ENCODE measurements around the gene HNRNPF.

Gene HNRNPF

GRCh38 chr10:43376828-43377423, 32.1 kb downstream of the HNRNPF start:
- no peak for DNase-seq (ENCODE audit: low spot score)

DNA sequence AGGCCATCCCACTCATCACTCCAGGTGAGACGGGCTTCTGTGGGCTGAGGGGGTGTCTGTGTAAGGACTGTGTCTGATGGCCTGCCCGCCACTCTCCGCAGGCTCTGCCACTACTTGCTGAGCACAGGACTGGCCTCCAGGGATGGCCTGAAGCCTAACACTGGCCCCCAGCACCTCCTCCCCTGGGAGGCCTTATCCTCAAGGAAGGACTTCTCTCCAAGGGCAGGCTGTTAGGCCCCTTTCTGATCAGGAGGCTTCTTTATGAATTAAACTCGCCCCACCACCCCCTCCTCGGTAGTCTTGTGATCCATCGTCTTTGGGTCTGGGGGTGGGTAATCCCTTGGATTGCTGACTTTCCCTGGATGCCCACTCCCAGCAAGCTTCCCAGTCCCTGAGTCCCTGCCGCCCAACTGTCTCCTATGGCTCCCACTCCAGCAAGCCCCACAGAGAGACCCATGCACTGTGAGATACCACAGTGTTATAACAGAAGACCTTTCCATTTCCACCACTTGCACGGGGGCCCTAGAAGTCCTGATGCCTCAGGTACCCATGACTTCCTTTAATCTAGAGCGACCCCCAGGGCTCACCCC, 32.8 kb downstream of the HNRNPF start:
- no peak for DNase-seq (ENCODE audit: low spot score)

DNA sequence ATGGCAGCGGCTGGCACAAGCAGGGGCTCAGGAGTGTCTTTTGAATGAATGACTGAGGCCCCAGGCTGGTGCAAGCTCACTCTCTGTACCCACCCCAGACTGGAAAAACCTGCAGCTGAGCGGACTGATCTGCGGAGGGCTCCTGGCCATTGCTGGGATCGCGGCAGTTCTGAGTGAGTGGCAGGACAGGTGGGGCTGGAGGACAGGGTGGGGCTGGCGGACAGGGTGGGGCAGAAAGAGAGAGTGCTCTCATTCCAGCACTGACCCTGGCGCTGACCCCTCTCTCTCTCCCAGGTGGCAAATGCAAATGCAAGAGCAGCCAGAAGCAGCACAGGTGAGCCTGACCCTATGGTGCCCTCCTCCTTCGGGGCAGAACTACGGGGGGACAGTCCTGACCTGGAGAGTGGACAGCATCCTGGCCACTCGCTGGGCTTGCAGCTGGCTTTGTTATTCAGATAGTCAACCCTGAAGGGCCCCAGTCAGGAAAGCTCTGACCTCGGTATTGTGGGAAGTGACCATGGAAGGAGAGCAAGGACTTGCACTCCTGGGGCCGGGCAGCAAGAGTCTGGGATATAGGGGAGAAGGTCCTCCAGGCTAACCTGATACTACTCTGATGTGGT, 33.5 kb downstream of the HNRNPF start:
- no peak for DNase-seq (ENCODE audit: low spot score)

DNA sequence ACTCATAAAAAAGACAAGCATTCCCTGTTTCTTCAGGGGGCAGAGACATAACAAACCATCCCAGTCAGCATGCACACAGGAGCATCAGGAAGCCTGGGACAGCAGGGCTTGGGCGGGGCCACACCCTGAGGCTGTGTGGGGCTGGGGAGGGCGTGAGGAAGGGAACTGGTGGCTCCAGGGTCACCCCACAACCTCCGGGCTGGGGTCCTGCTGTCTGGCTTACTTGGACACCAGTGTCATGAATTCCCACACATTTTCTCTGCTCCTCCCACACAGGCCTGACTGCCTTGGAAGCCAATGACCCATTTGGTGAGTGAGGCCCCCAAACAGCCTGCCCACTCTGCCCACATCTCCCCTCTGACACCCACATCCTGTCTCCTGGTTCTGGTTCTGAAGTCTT, 34.8 kb downstream of the HNRNPF start:
- no peak for DNase-seq (ENCODE audit: low spot score)

- DNase-seq (ENCODE audit: low spot score) = no peak
These were observed 35.5 kb downstream of the HNRNPF start for GRCh38 chr10:43373461-43373860.

GRCh38 chr10:43372765-43373361, 36.1 kb downstream of the HNRNPF start:
- DNase-seq (ENCODE audit: low spot score) = peak; percentile 96

DNA sequence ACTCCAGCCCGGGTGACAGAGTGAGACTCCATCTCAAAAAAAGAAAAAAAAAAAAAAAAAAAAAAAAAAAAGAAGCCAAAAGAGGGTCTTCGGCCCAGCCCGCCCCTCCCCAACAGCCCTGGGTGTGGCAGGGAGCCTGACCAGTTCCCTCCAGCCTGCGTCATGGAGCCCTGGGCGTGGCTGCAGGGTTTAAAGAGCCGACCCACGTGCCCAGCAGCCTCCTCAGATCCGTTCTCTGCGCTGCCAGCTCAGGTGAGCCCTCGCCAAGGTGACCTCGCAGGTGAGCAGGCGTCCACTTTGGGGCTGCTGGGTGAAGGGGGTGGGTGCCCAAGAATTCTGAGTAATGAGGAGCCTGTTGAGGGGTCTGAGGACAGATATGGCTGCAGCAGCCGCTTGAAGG, 37.6 kb downstream of the HNRNPF start, which contains the start of gene FXYD4:
TSS of gene FXYD4 (plus strand) at position 219 of the 400 bp plus-strand sequence. CDS start 2,111 bp downstream, outside the sequence.
- no peak for DNase-seq (ENCODE audit: low spot score)

- no peak for DNase-seq (ENCODE audit: low spot score)
These were observed 38.2 kb downstream of the HNRNPF start for GRCh38 chr10:43370671-43371215.

DNA sequence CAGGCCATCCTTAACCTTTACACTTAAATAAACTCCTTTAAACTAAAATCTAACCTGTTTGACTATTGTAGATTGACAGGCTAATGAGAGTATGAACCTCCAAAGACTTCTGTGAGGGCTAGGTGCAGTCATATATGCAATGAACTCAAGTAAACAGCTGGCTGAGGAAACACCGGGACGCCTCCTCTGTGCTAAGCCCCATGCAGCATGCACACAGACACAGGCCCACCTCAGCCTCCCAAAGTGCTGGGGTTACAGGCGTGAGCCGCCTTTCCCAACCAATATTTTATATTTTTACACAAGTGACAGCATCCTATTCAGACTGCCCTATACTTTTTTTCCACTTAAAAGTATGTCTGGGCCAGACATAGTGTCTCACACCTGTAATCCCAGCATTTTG, 39.1 kb downstream of the HNRNPF start:
- DNase-seq (ENCODE audit: low spot score) = no peak

GRCh38 chr10:43365001-43365400, 44.0 kb downstream of the HNRNPF start:
- DNase-seq (ENCODE audit: low spot score) = no peak

DNA sequence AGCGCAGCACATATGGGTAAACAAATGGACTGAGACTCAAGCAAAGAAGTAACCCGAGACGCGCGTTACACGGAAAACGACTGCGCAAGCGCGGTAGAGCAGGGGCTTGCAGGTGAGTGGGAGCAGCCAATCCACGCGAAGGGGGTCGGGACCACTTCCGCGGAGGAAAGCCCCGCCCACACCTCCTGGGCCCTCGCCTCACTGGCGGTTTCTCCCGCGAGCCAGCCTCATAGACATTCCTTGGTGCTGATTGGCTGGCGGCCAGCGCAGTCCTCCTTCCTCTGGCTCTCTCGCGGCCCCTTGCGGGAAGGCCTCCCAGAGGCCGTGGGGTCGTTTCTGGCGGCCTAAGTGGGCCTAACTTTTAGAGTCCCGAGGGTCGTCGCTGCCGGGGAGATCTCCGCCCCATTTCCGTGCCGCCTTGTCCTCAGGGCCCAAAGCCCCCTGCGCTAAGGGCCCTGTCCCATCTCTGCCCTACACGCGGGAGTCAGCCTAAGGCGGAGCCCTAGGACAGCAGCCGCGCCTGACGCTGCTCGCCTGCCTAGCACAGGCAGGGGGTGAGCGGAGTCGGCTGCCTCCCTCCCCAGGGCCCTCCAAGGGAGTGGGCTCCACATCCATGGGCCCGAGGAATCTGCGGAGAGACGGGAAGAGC, 46.7 kb downstream of the HNRNPF start:
- DNase-seq (ENCODE audit: low spot score) = peak; percentile 93

DNA sequence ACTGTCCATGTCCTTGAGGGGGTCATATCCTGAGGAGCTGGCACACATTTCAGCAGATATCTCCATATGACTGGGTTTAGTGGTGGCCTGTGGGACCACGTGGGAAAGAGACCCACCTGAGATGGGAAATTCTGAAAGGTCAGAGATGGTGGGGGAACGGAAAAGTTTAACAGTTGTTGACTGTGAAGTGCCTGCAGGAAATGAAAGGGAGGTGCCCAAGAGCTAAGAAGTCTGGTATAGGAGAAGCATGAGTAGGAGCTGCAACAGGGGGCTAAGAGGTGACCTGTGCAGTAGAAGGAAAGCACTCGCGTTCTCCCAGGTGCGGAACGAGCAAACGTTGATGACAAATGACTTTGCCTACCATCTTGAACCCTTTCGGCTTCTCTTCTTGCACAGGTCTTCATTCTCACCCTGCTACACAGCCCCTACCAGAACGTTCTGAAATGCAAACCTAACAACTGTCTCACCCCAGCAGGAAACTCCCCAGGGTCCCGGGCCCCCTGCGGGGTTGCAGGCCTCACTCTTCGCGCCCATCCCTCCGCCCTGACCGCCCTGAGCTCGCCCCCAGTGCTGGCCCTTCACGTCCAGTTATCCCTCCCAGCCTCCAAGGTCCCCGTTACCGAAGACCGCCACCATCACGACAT, 47.3 kb downstream of the HNRNPF start:
- no peak for DNase-seq (ENCODE audit: low spot score)

- no peak for DNase-seq (ENCODE audit: low spot score)
These were observed 48.9 kb downstream of the HNRNPF start for GRCh38 chr10:43360086-43360485.

DNA sequence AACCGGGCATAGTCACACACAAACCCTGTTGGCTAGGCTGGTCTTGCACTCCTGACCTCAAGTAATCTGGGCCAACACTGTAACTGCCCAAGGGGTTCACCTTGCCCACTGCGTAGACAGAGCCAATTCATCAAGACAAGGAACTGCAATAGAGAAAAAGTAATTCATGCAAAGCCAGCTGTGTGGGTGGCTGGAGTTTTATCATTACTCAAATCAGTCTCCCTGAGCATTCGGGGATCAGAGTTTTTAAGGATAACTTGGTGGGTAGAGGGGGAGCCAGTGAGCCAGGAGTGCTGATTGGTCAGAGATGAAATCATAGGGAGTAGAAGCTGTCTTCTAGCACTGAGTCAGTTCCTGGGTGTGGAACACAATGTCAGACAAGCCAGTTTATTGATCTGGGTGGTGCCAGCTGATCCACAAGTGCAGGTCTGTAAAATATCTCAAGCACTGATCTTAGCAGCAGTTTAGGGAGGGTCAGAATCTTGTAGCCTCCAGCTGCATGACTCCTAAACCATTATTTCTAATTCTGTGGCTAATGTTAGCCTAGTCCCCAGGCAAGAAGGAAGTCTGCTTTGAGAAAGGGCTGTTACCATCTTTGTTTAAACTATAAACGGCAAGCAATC, 53.1 kb downstream of the HNRNPF start:
- peak; percentile 73 for DNase-seq (ENCODE audit: low spot score)

GRCh38 chr10:43354879-43355380, 54.1 kb downstream of the HNRNPF start:
- no peak for DNase-seq (ENCODE audit: low spot score)

DNA sequence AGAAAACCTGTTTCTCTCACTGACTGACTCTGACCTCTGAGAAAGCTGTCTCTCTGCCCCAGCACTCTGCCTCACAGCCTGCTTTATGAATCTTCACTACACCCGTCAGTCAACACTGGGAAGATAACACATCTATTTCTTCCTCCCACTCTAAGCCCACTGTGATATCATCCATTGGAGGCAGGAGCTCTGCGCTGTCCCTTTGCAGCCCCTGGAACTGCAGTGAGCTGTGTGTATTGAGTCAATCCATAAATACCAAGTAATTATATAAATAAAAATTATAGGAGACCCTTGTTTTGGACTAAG, 54.7 kb downstream of the HNRNPF start:
- DNase-seq (ENCODE audit: low spot score) = no peak

- no peak for DNase-seq (ENCODE audit: low spot score)
These were observed 55.3 kb downstream of the HNRNPF start for GRCh38 chr10:43353495-43354329.

GRCh38 chr10:43352951-43353350, 56.0 kb downstream of the HNRNPF start:
- DNase-seq (ENCODE audit: low spot score) = no peak

- DNase-seq (ENCODE audit: low spot score) = no peak
These were observed 57.7 kb downstream of the HNRNPF start for GRCh38 chr10:43351301-43351700.

DNA sequence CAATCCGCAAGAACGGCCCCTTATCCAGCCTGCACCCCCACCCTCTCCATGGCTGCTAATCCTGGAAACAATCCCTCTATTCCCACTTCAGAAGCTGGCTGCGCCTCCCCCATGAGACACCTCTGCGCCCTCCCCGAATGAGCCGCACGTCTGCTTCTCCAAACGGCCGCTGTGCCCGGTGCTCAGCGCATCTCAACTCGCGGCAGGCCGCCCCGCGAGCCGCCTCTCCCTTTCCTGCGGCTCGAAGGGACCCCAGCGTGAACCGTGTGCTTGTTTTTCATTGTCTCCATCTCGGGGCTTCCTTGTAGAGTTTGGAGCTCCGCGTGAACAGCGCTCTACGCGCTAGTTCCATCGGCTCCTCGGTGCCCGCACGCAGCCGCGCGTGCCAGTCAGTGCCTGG, 58.3 kb downstream of the HNRNPF start:
- no peak for DNase-seq (ENCODE audit: low spot score)

DNA sequence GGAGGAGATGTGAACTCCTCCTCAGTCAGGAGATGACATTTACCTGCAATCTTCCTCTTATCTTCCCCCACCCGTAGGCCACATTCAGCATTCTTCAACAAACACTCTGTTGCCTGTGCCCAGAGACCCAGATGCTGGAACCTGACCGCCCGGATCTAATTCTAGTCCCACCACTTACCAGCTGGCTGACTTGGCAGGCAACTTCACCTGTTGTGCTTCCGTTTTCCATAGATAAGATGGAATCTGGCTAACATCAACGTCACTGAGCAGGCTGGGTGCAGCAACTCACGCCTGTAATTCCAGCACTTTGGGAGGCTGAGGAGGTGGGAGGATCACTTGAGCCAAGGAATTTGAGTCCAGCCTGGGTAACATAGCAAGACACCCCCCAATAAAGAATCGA, 58.8 kb downstream of the HNRNPF start:
- no peak for DNase-seq (ENCODE audit: low spot score)
